ENCODE measurements around the gene LTO1. TPM values are rescaled to one million over a fixed set of nuclear protein-coding genes. Genes with fewer than 3 reads are reported as not detected.
"Not testable (repeated sequence)": the region's sequence is repeated elsewhere in the genome, so short reads cannot be mapped to it uniquely, and the experiment has no call there.

The LTO1 gene
- total RNA-seq, 1 experiment from 2014 or later: 18.6 TPM

GRCh38 chr11:69636512-69637197, 38.5 kb downstream of the LTO1 start:
- DNase-seq (ENCODE audit: low read depth): no peak

- DNase-seq (ENCODE audit: low read depth): no peak
Observed at GRCh38 chr11:69635804-69636511, 39.2 kb downstream of the LTO1 start.

- DNase-seq (ENCODE audit: low read depth): no peak
Observed at GRCh38 chr11:69635195-69635594, 40.0 kb downstream of the LTO1 start.

- DNase-seq (ENCODE audit: low read depth): no peak
Observed at GRCh38 chr11:69634590-69634989, 40.6 kb downstream of the LTO1 start.

GRCh38 chr11:69634069-69634468, 41.1 kb downstream of the LTO1 start:
- no peak for DNase-seq (ENCODE audit: low read depth)

- DNase-seq (ENCODE audit: low read depth): no peak
Observed at GRCh38 chr11:69632900-69633299, 42.3 kb downstream of the LTO1 start.

- DNase-seq (ENCODE audit: low read depth): no peak
Observed at GRCh38 chr11:69630424-69630823, 44.7 kb downstream of the LTO1 start.

GRCh38 chr11:69630017-69630416, 45.1 kb downstream of the LTO1 start:
- DNase-seq (ENCODE audit: low read depth): no peak

GRCh38 chr11:69627551-69627950, 47.6 kb downstream of the LTO1 start:
- DNase-seq (ENCODE audit: low read depth): no peak

- DNase-seq (ENCODE audit: low read depth): no peak
Observed at GRCh38 chr11:69625476-69625875, 49.7 kb downstream of the LTO1 start.

GRCh38 chr11:69624293-69624692, 50.9 kb downstream of the LTO1 start:
- no peak for DNase-seq (ENCODE audit: low read depth)

GRCh38 chr11:69622097-69622681, 53.0 kb downstream of the LTO1 start:
- not testable (repeated sequence) for DNase-seq (ENCODE audit: low read depth)

- DNase-seq (ENCODE audit: low read depth): no peak
Observed at GRCh38 chr11:69620683-69621290, 54.4 kb downstream of the LTO1 start.

- no peak for DNase-seq (ENCODE audit: low read depth)
Observed at GRCh38 chr11:69618237-69618636, 56.9 kb downstream of the LTO1 start.

- no peak for DNase-seq (ENCODE audit: low read depth)
Observed at GRCh38 chr11:69617682-69618081, 57.5 kb downstream of the LTO1 start.

- no peak for DNase-seq (ENCODE audit: low read depth)
Observed at GRCh38 chr11:69617220-69617619, 57.9 kb downstream of the LTO1 start.

Other genes with a start within 250 kb of the LTO1 start
- not detected in 2 replicates for gene LINC01488, start 193.7 kb downstream of the LTO1 start, total RNA-seq (2014; rRNA removed; shearing (Covaris generic))
- 617 and 803 TPM in 2 replicates for gene CCND1, start 34.2 kb downstream of the LTO1 start, total RNA-seq (2014; rRNA removed; shearing (Covaris generic))
- not detected in 2 replicates for gene FGF19, start 28.7 kb upstream of the LTO1 start, total RNA-seq (2014; rRNA removed; shearing (Covaris generic))
- not detected in 2 replicates for gene FGF4, start 100.0 kb upstream of the LTO1 start, total RNA-seq (2014; rRNA removed; shearing (Covaris generic))
- gene FGF3, start 144.1 kb upstream of the LTO1 start, total RNA-seq (2014; rRNA removed; shearing (Covaris generic)): not detected in 2 replicates

All from HT1080 (cell line).